ENCODE results near the gene CARMIL3.

DNA sequence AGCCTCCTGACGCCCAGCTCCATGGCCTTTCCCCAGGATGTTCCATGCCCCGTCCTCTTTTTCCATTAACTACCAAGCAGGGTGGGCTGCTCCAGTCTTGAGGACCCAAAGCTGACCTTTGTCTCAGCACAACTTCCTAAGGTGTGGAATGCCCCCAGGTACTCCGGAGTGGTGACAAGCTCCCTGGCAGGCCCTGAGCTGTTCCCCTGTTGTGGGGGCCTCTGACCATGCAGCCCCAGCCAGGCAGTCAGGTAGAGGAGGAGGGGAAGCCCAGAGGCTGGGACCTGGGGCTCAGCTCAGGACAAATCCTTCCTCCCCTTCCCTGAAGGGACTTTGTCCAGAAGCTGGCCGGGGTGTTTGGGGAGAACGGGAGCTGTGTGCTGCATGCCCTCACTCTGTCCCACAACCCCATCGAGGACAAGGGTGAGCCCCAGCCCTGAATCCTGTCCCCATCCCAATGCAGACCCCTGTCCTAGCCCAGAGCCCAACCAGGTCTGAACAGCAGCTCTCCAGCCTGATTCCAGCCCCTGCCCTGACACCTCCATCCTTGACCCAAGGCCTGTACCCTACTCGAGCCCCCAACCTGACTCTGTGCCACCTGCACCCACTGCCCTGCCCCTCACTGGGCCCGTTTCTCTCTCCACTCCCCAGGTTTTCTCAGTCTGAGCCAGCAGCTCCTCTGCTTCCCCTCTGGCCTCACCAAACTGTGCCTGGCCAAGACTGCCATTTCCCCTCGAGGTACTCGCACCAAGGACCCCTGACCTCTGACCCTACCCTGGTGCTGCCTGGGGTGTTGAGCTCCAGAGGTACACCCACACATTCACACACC is 4.4 kb downstream of the CARMIL3 start:
- TF ChIP-seq POLR2AphosphoS5 (IDR thresholded peaks at IDR 0.05; ENCODE audit: borderline replicate concordance, low read depth, low read length) (no peak), EZH2 (IDR thresholded peaks at IDR 0.05) (no peak), FOXP2 (optimal IDR thresholded peaks at IDR 0.05; ENCODE audit: control extremely low read depth, extremely low read length, insufficient read depth) (no peak)

Measured in SK-N-MC (cell line).